Glutamatergic neuron (in vitro differentiated cells): ENCODE measurements around the gene MRM2. TPM values are rescaled to one million over a fixed set of nuclear protein-coding genes. Genes with fewer than 3 reads are reported as not detected.

Source experiments
- DNase-seq: peaks from one replicate; pipeline ENCODE4 v3.0.0; 2022
- H3K27ac Mint-ChIP-seq: one replicate; pipeline ENCODE4 v1.8.0; 2020; ENCODE audit warnings: mild to moderate bottlenecking, mixed read lengths, inconsistent platforms; ENCODE audit not compliant: unreplicated experiment
- H3K27me3 Mint-ChIP-seq: one replicate; pipeline ENCODE4 v1.8.0; 2020; ENCODE audit warnings: mild to moderate bottlenecking, moderate library complexity, mixed read lengths, inconsistent platforms; ENCODE audit not compliant: unreplicated experiment
- H3K36me3 Mint-ChIP-seq: one replicate; pipeline ENCODE4 v1.8.0; 2020; ENCODE audit warnings: mild to moderate bottlenecking, mixed read lengths, inconsistent platforms; ENCODE audit not compliant: unreplicated experiment
- H3K4me1 Mint-ChIP-seq: one replicate; pipeline ENCODE4 v1.8.0; 2020; ENCODE audit warnings: mild to moderate bottlenecking, low read depth, mixed read lengths, inconsistent platforms; ENCODE audit not compliant: unreplicated experiment
- H3K4me3 Mint-ChIP-seq: one replicate; pipeline ENCODE4 v1.8.0; 2020; ENCODE audit warnings: mild to moderate bottlenecking, mixed read lengths, inconsistent platforms; ENCODE audit not compliant: unreplicated experiment
- H3K9me3 Mint-ChIP-seq: one replicate; pipeline ENCODE4 v1.8.0; 2020; ENCODE audit warnings: mild to moderate bottlenecking, moderate library complexity, mixed read lengths, inconsistent platforms; ENCODE audit not compliant: unreplicated experiment
- CTCF ChIP-seq: fragments of 200-600 bp; sonication (generic); IDR thresholded peaks from one replicate; pipeline ENCODE4 v1.5.0; 2021; ENCODE audit not compliant: partially characterized antibody, unreplicated experiment
- total RNA-seq: library from RNA; stranded (reverse); fragmentation: NEBNext Ultra II Directional; extraction: Animal tissue kit (Norgen Biotek cat#: 25700); gene quantifications from one replicate; pipeline ENCODE4 v1.2.1, GENCODE V29; 2021; ENCODE audit not compliant: unreplicated experiment

The MRM2 gene
- total RNA-seq, 1 donor from 2014 or later: 28.1 TPM

GRCh38 chr7:2213551-2214215 lies 28.3 kb downstream of the MRM2 start:
- Mint-ChIP-seq H3K4me1 (peaks cover 7% of the 10 kb centered on the region), H3K27ac (no peak overlapping the region), H3K27me3 (peaks cover 9% of the 10 kb centered on the region), H3K9me3 (no peaks in the 10 kb centered on the region), H3K36me3 (peaks cover 7% of the 10 kb centered on the region), H3K4me3 (no peak overlapping the region)
- no peak for TF ChIP-seq CTCF
- no peak for DNase-seq

- no peak overlapping the region for H3K27ac Mint-ChIP-seq
- H3K36me3 Mint-ChIP-seq: peaks cover 7% of the 10 kb centered on the region
- H3K4me1 Mint-ChIP-seq: peaks cover 9% of the 10 kb centered on the region
- H3K9me3 Mint-ChIP-seq: no peaks in the 10 kb centered on the region
- H3K27me3 Mint-ChIP-seq: peaks cover 11% of the 10 kb centered on the region
- no peak overlapping the region for H3K4me3 Mint-ChIP-seq
- no peak for TF ChIP-seq CTCF
- DNase-seq: no peak
Measured at GRCh38 chr7:2212906-2213305, 29.1 kb downstream of the MRM2 start.

- TF ChIP-seq CTCF: no peak
- Mint-ChIP-seq H3K36me3 (peaks cover 7% of the 10 kb centered on the region), H3K27ac (no peak overlapping the region), H3K27me3 (peaks cover 11% of the 10 kb centered on the region), H3K9me3 (peaks cover 1% of the 10 kb centered on the region), H3K4me1 (peaks cover 12% of the 10 kb centered on the region), H3K4me3 (no peak overlapping the region)
- DNase-seq: peak; percentile 12
Measured at GRCh38 chr7:2211926-2212325, 30.1 kb downstream of the MRM2 start.

GRCh38 chr7:2211259-2211880 lies 30.6 kb downstream of the MRM2 start:
- DNase-seq: peak; percentile 6
- peaks cover 7% of the 10 kb centered on the region for H3K36me3 Mint-ChIP-seq
- H3K4me1 Mint-ChIP-seq: peaks cover 12% of the 10 kb centered on the region
- TF ChIP-seq CTCF: no peak
- no peak overlapping the region for H3K4me3 Mint-ChIP-seq
- H3K9me3 Mint-ChIP-seq: peaks cover 1% of the 10 kb centered on the region
- H3K27ac Mint-ChIP-seq: no peak overlapping the region
- H3K27me3 Mint-ChIP-seq: peaks cover 11% of the 10 kb centered on the region

GRCh38 chr7:2210551-2211258 lies 31.3 kb downstream of the MRM2 start:
- Mint-ChIP-seq H3K36me3 (peaks cover 7% of the 10 kb centered on the region), H3K27me3 (peaks cover 9% of the 10 kb centered on the region), H3K4me1 (peaks cover 12% of the 10 kb centered on the region), H3K27ac (no peak overlapping the region), H3K9me3 (peaks cover 1% of the 10 kb centered on the region), H3K4me3 (no peak overlapping the region)
- TF ChIP-seq CTCF: no peak
- DNase-seq: peak; percentile 7
